NCI-H128 (cell line): Measurements from ENCODE around the gene ATP6V1C2.
"Not testable (repeated sequence)": the region's sequence is repeated elsewhere in the genome, so short reads cannot be mapped to it uniquely, and the experiment has no call there.

Experiments used
- DNase-seq: peaks from one replicate; lab custom pipeline; 2025; ENCODE audit not compliant: unreplicated experiment; lab: John Stamatoyannopoulos, UW

ATP6V1C2 gene

DNA sequence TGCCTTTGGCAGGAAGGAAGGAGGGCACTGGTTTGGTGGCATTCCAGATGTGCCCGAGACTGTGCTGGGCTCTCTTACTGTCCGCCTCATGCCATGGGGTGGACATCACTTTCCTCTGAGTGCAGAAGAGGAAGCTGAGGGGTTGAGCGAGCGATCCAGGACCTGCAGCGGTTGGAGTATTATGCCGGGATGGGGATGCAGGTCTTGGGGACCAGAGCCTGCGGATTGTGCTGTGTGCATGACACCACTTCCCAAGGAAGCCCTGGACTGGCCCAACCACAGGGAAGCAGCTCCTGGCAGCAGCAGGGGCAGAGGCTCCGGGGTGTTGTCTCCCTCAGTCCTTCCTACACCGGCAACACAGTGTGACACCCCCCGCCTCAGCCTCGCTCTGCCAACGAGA lies 44.5 kb downstream of the ATP6V1C2 start:
- DNase-seq, result no peak

- no peak for DNase-seq
Measured at GRCh38 chr2:10768063-10768507, 46.7 kb downstream of the ATP6V1C2 start.

GRCh38 chr2:10770956-10771750 lies 49.7 kb downstream of the ATP6V1C2 start:
- no peak for DNase-seq

DNA sequence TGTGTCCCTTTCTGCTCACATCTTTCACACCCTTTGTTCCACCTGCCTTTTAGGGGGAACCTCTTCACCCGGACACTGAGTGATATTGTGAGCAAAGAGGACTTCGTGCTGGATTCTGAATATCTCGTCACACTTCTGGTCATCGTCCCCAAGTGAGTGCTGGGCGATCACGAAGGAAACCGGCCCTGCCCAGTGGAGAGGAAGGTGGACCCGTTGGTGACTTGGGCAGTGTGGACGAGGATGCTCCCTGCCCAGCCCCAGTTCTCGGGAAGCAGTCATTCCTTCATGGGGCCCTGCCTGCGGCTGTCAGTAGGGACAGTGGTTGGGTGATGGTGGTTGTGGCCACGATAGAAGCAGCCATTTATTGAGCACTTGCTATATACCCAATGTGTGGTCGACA lies 50.4 kb downstream of the ATP6V1C2 start:
- DNase-seq, result no peak

DNA sequence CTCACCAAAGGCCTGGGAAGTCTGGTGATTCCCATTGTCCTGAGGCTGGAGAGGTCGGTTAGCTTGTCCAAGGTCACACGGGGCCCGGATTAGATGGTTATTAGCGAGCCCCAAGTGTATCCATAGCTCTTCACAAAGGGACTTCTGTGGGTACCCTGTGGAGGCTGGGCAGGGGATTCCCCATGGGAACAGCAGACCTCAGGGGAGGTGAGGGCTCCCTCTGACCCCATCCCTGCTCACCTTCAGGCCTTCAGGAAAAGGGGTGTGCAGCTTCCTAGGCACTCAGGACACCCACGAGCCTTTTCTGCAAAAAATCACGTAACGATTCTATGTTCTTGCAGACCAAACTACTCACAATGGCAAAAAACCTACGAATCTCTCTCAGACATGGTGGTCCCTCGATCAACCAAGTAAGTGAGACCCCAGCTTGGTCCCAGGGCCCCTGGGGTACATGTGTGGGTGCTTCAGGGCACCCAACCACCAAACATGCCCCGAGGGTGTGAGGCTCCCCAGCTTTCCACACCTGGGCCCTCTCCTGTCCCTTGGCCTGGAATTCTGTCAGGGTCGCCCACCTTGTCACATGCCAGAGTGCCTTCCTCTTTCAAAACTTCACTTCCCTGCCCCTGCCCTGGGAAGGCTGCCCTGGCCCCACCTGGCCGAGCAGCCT lies 50.9 kb downstream of the ATP6V1C2 start:
- DNase-seq, result no peak

GRCh38 chr2:10772868-10773215 lies 51.4 kb downstream of the ATP6V1C2 start:
- DNase-seq, result no peak

GRCh38 chr2:10773821-10774341 lies 52.5 kb downstream of the ATP6V1C2 start:
- DNase-seq, result no peak

- DNase-seq, result no peak
Measured at GRCh38 chr2:10774394-10774793, 53.0 kb downstream of the ATP6V1C2 start.

DNA sequence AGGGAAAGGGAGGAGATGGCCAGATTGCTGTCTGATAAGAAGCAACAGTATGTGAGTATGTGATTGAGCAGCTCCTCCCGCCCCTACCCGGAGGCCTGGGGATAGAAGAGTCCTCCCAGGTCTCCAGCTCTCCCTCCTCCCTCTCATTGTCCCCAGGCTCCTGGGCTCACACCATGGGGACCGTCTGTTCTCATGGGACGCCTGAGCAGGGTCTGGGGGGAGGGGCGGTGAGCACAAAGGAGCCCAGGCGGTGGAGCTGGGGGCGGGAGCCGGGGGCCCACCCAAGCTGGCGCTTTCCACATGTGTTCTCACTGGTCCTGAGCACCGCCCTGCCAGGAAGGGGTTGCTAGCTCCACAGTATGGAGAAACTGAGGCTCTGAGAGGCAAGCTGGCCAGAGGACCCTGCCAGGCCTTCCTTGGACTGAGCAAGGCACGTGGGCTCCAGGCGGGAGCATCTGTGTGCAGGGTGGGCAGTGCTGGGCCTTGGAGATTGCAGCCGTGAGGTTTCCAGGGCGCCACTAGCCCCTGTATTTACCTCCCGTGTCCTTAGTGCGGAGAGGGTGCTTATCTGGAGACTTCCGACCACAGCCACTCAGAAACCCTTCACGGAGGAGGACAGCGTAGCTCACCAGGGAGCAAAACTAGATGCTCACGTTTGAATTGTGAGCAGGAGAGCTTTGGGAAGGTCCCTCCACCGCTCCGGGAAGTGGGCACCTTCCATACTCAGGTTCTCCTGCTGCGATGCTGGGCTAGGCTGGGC lies 53.8 kb downstream of the ATP6V1C2 start:
- DNase-seq, result no peak

DNA sequence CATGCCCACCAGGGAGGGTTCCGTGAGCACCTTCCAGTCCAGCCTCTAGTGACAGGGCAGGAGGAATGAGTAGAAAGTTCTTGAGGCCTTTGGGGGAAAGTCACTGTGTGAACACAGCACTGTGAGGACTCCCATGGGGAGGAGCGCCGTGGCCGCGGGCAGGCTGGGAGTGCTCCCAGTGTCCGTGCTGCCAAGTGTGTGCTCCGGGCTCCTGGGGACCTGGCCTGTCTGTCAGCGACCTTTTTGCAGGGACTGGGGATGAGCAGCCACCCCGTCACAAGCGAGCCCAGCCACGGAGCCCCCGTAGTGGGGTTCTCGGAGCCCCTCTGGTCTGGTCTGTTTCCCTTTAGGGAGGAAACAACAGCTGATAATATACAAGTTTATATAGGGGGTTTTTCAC lies 54.4 kb downstream of the ATP6V1C2 start:
- DNase-seq, result no peak

DNA sequence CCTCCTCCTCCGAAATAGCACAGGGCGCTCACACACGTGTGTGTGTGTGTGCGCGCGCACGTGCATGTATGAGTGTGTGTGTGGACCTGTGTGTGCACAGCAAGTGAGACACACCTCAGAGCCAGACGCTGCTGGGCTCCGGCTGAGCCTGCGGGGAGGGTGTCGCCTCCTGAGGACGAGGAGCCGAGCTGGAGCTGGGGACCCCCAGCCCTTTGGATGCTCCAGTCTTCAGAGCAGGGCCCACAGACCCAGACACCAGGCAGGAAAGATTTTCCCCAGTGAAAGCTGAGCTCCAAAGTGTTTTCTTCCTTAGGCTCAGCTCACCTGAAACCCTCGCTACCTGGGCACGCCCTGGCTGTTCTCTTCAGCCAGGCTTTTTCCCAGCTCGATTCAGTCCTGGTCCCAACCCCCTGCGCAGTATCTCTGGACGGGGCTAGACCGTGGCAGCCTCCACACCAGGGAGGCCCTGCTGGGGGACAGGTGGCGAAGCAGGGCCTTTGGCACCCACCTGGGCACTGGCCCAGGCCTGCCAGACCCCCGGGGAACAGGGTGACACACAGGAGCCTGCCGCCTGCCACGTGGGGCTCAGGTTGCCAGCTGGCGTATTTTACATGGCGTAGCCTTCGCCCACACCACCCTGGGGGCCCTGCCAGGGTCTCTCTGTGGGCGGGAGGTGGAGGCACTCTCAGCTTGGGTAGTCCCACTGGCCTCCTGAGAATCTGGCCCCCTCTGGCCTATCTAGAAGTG lies 55.0 kb downstream of the ATP6V1C2 start:
- no peak for DNase-seq

DNA sequence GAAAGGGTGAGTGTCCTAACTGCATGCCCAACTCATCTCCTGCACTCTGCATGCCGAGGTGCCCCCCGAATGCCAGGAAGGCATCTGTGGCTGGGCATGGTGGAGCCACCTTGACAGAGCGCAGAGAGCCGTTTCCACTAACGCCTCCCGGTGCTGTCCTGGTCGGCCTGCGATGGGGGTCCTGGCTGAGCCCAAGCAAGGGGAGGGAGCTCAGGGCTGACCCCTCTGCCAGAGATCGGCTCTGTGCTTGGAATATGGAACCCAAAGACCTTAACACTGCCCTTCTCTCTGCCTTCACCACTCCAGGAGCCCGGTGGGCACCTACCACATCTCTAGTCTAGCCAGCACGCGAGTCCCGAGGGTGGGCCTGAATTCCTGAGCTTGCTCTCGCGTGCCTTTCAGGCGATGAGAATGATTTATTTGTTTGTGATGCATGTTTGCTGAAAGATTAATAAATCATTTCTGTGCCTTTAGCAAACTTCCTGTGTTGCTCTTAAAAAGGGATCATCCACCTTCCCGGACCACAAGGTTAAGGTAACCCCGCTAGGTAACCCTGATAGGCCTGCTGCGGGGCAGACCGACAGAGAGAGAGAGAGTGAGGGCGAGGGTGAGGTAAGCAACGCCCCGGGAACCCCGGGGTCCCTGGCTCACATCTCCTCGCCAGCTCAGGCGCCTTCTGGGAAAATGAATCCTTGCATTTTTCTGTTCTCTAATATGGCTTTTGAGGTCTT lies 55.8 kb downstream of the ATP6V1C2 start:
- DNase-seq, result no peak

GRCh38 chr2:10777842-10778723 lies 56.7 kb downstream of the ATP6V1C2 start:
- no peak for DNase-seq

- DNase-seq, result no peak
Measured at GRCh38 chr2:10778724-10779115, 57.3 kb downstream of the ATP6V1C2 start.

DNA sequence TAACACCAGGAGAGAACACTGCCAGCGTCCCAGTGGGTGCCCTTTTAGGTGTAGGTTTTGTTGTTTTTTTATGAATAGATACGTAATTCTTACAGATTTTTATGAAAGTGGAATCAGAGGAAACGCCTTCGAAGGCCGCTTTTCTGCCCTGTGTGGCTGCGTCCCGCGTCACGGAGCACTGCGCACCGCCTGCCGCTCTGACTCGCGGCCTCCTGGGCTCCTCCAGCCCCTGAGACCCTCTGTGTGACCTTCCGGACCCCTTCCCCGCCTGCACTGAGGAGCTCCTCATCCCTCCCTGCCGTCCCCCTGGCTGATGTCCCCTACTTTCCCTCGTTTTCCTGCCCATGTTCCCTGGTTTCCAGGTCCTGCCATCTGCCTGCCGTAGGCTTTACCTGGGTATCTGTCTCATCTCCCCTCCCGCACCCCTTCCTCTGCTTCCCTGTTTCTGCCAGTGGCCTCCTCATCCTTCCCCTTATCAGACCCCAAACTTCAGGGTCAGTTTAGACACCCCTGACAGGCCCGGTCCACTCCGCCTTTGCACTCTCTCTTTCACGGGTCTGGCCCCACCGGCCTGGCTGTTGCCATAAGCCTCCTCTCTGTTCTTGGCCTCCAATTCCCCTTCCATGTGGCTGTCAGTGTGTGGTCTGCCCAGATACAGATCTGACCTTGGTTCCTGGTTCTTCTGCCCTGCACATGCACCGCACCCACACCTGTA lies 58.5 kb downstream of the ATP6V1C2 start:
- DNase-seq, result no peak

DNA sequence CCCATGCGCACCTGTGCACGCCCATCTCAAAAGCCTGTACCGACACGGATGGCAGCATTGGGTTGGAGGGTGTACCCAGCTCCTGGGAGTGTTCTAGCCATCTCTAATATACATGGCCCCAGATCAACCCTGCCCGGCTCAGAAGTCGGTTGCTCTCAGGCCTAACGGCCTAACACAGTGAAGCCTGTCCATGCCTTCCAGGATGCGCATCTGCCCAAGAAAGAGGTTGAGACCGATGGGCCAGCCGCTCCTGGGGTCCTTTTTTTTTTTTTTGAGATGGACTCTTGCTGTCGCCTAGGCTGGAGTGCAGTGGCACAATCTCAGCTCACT lies 59.0 kb downstream of the ATP6V1C2 start:
- no peak for DNase-seq

DNA sequence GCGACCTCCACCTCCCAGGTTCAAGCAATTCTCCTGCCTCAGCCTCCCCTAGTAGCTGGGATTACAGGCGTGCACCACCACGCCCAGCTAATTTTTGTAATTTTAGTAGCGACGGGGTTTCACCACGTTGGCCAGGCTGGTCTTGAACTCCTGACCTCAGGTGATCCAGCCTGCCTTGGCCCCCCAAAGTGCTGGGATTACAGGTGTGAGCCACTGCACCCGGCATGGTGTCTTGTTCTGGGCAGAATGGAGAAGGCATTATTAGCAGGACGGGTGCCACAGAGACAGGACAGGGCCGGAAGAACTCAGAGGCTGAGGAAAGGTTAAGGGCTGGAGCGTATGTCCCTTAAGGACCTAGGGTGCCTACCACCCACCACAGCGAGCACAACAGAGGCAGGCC lies 59.4 kb downstream of the ATP6V1C2 start:
- not testable (repeated sequence) for DNase-seq

GRCh38 chr2:10781746-10782145 lies 60.3 kb downstream of the ATP6V1C2 start:
- no peak for DNase-seq

GRCh38 chr2:10783421-10783820 lies 62.0 kb downstream of the ATP6V1C2 start:
- DNase-seq, result no peak
